Eye (tissue), 1 donor: ENCODE results near the gene ZRANB1.

Experiments
- DNase-seq: peaks from one replicate; pipeline ENCODE4 v3.0.0-alpha.2; 2015

Gene ZRANB1

DNA sequence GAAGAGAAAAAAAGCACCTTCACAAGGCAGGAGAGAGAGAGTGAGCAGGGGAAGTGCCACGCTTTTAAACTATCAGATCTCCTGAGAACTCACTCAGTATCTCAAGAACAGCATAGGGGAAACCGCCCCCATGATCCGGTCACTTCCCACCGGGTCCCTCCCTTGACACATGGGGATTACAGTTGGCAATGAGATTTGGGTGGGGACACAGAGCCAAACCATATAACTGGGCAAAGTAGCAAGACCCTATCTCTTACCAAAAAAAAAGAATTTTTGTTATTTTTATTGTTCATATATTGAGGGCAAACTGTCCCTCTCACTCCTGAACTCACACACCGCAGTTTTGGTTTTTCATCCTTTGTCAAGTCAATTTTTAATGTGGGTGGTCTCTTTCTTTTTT lies 18.2 kb upstream of the ZRANB1 start:
- DNase-seq, result no peak

GRCh38 chr10:124926548-124926947 lies 15.4 kb upstream of the ZRANB1 start:
- DNase-seq, result no peak

DNA sequence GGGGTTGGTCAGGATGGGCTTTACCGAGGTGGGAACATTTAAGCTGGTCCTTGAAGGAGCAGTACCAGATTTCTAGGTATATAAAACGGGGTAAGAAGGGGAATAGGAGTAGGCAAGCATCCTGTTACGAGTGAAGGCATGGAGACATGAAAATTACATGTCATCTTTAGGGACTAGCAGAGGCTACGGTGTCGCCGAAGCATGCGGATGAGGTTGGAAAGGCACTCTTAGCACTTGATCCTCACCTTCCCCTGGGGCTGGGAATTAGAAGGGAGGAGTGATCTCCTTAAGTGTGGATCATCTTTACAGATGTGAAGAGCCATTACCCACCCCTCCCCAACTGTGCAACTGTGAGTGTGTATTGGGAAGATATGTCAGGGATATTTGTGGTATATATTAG lies 13.8 kb upstream of the ZRANB1 start:
- peak; percentile 54 for DNase-seq

DNA sequence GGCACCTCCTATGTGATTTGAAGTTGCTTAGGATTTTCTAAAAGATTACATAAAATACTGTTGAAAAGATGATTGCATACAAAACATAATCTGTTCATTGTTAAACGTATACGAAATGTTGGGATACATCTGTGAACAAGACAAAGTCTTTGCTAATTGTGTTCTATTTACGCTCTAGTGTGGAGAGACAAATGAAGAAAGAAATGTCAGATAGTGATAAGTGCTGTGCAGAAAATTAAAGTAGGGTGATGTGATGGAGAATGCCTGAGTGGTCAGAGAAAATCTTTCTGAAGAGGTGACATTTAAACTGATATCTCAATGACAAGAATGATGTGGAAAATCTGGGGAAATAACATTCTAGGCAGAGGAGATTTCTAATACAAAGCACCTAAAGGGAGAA lies 13.4 kb upstream of the ZRANB1 start:
- DNase-seq, result no peak

DNA sequence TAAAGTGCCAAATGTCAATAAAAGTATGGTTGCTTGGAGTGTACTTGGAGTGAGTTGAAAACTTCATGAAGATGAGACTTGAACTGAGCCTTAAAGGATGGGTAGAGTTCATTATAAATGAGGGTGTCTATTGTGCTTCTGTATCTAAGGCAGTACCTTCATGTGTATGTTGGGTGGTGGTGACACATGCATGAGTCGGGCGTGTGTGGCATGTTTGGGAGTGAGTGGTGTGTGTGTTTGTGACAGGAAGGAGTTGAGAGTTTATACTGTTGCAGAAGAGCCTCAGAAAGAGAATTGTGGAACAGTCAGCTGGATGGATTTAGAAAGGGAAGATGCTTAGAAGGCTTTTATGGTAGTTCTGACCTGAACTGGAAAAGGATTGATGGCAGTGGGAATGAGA lies 6.0 kb upstream of the ZRANB1 start:
- no peak for DNase-seq

DNA sequence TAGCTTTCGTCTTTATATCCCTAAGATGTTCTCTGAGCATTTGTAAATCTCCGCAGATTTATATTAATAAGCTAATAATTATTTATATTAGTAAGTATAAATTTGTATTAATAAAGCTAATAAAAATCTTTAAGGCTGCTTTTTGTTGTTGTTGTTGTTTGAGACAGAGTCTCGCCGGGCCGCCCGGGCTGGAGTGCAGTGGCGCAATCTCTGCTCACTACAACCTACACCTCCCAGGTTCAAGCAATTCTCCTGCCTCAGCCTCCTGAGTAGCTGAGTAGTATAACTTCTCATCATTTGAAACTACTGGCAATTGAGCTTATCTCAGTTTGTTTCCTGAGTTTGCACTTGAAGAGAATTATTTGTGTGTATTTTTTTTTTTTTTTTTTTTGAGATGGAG lies 5.1 kb upstream of the ZRANB1 start:
- DNase-seq, result no peak

DNA sequence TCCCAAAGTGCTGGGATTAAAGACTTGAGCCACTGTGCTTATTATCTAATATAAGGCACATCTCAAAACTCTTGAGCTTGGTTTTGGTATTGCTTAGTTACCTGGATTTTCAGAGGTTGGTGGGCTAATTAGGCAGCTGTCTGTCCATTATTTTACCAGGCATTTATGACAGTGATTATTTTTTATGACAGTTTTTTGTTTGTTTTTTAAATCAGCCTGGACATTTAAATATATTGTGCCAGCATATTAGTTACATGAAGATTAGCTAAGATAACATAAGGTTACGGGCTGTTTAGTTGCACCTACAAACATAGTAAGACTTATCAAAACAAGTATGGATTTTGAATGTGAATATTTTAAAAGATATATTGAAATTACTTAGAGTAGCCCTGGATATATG lies 2.6 kb upstream of the ZRANB1 start:
- no peak for DNase-seq

DNA sequence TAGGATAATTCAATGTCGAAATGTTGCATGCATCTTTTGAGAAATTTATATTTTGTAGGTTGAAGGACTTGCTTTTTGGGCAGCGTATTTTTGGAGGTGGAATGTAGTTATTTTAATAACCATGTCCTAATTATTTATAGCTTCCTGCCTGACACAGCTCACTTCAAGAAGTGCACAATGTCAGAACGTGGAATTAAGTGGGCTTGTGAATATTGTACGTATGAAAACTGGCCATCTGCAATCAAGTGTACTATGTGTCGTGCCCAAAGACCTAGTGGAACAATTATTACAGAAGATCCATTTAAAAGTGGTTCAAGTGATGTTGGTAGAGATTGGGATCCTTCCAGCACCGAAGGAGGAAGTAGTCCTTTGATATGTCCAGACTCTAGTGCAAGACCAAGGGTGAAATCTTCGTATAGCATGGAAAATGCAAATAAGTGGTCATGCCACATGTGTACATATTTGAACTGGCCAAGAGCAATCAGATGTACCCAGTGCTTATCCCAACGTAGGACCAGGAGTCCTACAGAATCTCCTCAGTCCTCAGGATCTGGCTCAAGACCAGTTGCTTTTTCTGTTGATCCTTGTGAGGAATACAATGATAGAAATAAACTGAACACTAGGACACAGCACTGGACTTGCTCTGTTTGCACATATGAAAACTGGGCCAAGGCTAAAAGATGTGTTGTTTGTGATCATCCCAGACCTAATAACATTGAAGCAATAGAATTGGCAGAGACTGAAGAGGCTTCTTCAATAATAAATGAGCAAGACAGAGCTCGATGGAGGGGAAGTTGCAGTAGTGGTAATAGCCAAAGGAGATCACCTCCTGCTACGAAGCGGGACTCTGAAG lies 620 bp downstream of the ZRANB1 start:
- no peak for DNase-seq

DNA sequence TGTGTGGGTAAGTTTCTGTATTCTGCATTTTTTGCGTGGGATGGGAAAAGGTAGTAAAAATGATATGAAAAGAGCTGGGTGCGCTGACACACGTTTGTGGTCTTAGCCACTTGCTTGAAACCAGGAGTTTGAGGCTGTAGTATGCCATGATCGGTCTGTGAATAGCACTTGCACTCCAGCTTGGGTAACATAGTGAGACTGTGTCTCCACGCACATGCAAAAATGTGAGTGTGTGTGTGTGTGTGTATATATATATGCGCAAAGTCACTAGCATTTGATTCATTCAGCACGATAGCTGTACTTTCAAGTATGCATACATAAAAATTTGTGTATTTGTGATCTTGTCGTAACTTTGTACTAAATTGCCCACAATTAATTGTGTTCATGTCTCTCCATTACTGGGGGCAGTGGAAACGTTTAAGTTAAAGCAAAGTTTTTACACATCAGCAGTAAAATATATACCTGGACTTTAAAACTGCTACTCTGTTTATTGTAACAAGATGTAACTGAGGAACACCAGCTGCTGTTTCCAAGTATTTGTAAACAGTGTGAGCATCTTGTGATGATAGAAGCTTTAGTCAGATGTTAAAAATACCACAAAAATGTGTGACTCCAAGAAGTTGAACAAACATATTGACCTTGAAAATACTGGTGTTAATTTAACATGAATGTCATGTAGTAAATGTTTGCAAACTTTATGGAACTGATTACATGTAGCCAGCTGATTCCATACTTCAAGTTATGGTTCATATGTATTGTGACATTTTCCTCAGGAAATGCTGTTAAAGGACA lies 1.6 kb downstream of the ZRANB1 start:
- no peak for DNase-seq

- DNase-seq, result no peak
These were observed 3.1 kb downstream of the ZRANB1 start for GRCh38 chr10:124944982-124945381.

- DNase-seq, result no peak
These were observed 5.0 kb downstream of the ZRANB1 start for GRCh38 chr10:124946945-124947344.

- no peak for DNase-seq
These were observed 7.6 kb downstream of the ZRANB1 start for GRCh38 chr10:124949543-124949942.

DNA sequence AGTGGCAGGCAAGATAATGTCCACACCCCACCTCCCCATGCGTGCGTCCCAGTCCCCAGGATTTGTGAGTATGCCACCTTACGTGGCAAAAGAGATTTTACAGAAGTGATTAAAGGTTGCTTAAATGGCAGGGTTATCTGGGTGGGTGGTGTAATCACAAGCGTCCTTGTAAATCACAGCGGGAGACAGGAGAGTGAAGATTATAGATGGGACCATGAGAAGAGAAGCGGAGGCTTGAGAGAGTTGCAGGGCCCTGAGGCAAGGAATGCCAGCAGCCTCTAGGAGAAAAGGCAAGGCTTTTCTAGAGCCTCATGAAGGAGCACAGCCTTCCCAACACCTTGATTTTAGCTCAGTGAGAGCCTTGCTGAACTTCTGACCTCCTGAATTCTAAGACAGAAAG lies 10.2 kb downstream of the ZRANB1 start:
- no peak for DNase-seq

- no peak for DNase-seq
These were observed 11.5 kb downstream of the ZRANB1 start for GRCh38 chr10:124953421-124953820.

- DNase-seq, result no peak
These were observed 13.3 kb downstream of the ZRANB1 start for GRCh38 chr10:124955243-124955642.

DNA sequence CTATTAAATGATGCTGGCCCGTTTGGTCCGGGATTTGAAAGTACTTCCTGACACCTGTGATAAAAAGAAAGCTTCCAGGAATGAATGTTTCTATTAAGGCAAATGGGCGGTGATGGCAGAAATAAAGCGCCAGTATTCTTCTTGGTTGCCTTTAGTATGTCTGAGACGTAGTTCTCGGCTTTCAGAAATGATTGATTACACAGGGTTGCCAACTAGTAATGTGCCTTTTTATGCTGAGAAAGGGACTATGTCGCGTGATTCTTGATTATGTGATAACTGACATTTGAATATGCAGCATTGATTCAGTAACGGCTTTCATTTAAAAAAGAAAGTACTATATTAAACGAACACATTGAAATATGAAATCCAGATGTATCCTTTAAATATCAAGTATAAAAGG lies 13.9 kb downstream of the ZRANB1 start:
- DNase-seq, result no peak

- DNase-seq, result no peak
These were observed 14.8 kb downstream of the ZRANB1 start for GRCh38 chr10:124956764-124957163.

DNA sequence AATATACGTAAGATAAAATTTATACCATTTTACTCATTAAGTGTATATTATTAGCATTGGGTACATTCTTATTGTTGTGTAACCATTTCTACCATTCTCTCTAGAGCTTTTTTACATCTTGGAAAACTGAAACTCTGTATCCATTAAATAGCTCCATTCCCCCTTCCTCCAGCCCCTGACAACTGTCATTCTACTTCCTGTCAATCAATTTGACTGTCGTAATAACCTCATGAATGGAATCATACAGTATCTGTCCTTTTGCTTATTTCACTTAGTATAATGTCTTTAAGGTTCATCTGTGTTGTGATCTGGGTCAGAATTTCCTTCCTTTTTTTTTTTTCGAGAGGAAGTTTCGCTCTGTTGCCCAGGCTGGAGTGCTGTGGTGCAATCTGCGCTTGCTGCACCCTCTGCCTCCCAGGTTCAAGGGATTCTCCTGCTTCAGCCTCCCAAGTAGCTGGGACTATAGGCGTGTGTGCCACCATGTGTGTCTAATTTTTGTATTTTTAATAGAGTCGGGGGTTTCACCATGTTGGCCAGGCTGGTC lies 15.6 kb downstream of the ZRANB1 start:
- no peak for DNase-seq

GRCh38 chr10:124959564-124959963 lies 17.6 kb downstream of the ZRANB1 start:
- no peak for DNase-seq

GRCh38 chr10:124961248-124961570 lies 19.3 kb downstream of the ZRANB1 start:
- no peak for DNase-seq

DNA sequence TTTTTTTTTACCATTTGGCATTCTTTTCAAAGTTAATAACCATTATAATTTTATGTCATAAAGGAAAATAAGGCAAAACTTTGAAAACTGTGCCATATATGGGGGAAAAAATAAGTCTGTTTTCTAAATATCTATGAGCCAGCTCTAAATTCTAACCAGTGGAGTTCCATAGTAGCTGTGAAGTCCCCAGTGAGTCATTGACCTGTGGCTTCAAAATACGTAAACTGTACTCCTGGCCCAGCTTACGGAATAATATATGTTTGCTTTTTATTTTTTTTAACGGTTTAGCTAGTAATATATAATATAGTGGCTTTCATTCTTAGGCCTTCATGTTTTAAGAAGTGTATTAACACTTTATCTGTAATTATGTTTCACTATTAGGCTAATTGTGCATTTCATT lies 20.5 kb downstream of the ZRANB1 start:
- DNase-seq, result no peak

DNA sequence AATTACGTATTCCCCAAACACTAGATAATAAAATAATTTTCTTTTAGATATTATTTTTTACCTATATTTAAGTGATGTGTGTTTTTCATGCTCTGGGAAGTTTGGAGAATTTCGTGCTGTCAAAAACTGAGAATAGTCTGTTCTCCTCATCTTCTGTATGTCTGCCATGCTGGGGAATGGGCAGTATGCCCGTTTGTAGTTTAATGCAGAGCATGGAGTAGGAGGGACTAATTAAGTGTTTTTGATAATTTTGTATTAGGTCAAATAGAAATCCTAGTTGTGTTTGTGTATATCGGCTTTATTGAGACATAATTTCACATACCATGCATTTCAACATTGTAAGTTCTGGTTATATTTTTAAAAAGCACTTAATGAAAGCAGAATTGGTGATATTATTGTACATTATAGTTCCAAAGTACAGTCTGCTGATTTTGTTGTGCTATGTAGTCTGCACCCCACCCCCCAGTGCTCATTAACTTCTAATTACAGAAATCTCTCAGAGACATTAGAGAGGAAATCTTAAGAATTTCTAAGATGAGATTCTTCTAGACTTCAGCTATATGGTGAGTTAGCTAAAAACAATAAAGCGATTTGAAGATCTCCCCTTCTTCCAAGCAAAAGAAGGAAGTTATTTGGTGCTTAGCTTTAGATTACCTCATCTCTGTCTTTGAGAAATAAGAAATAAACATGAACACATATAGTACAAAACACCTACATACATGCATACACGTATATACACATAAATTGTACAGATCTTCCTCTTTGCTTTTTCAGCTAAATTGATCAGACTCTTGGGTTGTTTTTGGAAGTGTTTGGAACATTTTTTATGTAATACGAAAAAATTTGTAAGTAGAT lies 22.2 kb downstream of the ZRANB1 start:
- no peak for DNase-seq

- no peak for DNase-seq
These were observed 24.1 kb downstream of the ZRANB1 start for GRCh38 chr10:124966008-124966407.
